ENCODE measurements around the gene HIGD2A.

The HIGD2A gene

GRCh38 chr5:176382721-176383120, 5.8 kb upstream of the HIGD2A start:
- in situ Hi-C loops (cut with MboI; ENCODE audit: low sequenced_read_pairs, unreplicated experiment): no loop called here
- no peak for DNase-seq (ENCODE audit: low spot score)
- no peak for TF ChIP-seq CTCF (IDR thresholded peaks at IDR 0.05; ENCODE audit: borderline replicate concordance, control extremely low read depth, extremely low read depth, insufficient read depth, missing control alignments)

- in situ Hi-C loops (cut with MboI; ENCODE audit: low sequenced_read_pairs, unreplicated experiment): no loop called here
- DNase-seq (ENCODE audit: low spot score): no peak
- TF ChIP-seq CTCF (IDR thresholded peaks at IDR 0.05; ENCODE audit: borderline replicate concordance, control extremely low read depth, extremely low read depth, insufficient read depth, missing control alignments): no peak
Measured at GRCh38 chr5:176383248-176383905, 5.2 kb upstream of the HIGD2A start.

GRCh38 chr5:176383961-176384360, 4.6 kb upstream of the HIGD2A start:
- TF ChIP-seq CTCF (IDR thresholded peaks at IDR 0.05; ENCODE audit: borderline replicate concordance, control extremely low read depth, extremely low read depth, insufficient read depth, missing control alignments): no peak
- in situ Hi-C loops (cut with MboI; ENCODE audit: low sequenced_read_pairs, unreplicated experiment): no loop called here
- no peak for DNase-seq (ENCODE audit: low spot score)

GRCh38 chr5:176384366-176384930, 4.1 kb upstream of the HIGD2A start:
- no peak for DNase-seq (ENCODE audit: low spot score)
- in situ Hi-C loops (cut with MboI; ENCODE audit: low sequenced_read_pairs, unreplicated experiment): no loop called here
- no peak for TF ChIP-seq CTCF (IDR thresholded peaks at IDR 0.05; ENCODE audit: borderline replicate concordance, control extremely low read depth, extremely low read depth, insufficient read depth, missing control alignments)

GRCh38 chr5:176384991-176385390, 3.6 kb upstream of the HIGD2A start:
- in situ Hi-C loops (cut with MboI; ENCODE audit: low sequenced_read_pairs, unreplicated experiment): no loop called here
- DNase-seq (ENCODE audit: low spot score): no peak
- TF ChIP-seq CTCF (IDR thresholded peaks at IDR 0.05; ENCODE audit: borderline replicate concordance, control extremely low read depth, extremely low read depth, insufficient read depth, missing control alignments): no peak

GRCh38 chr5:176386491-176386890, 2.1 kb upstream of the HIGD2A start:
- TF ChIP-seq CTCF (IDR thresholded peaks at IDR 0.05; ENCODE audit: borderline replicate concordance, control extremely low read depth, extremely low read depth, insufficient read depth, missing control alignments): no peak
- DNase-seq (ENCODE audit: low spot score): no peak
- in situ Hi-C loops (cut with MboI; ENCODE audit: low sequenced_read_pairs, unreplicated experiment): no loop called here

Data from GM13976 (cell line).